HCT116 (cell line): ENCODE measurements around the gene PDRG1. TPM values are rescaled to one million over a fixed set of nuclear protein-coding genes. Genes with fewer than 3 reads are reported as not detected.

ENCODE experiments used
- ATAC-seq: fragments of 200-7000 bp; cut with Tn5 transposase; 2 replicates; pipeline ENCODE4 v1.9.1; 2020; ENCODE audit warnings: mild to moderate bottlenecking, moderate library complexity
- BruUV-seq: library from RNA; stranded (reverse); fragments of 400-500 nt; replicated peaks from 2 replicates; lab custom pipeline; 2021; lab: Mats Ljungman, UMichigan
- CTCF ChIA-PET: fragments of 300-600 bp; sonication (Branson Sonifier 250); formaldehyde crosslinking; loops from one replicate; lab custom pipeline; 2021; ENCODE audit warnings: antibody characterized with exemption; lab: Charles Lee
- POLR2A ChIA-PET: fragments of 300-600, 350-600 bp; sonication (Branson Sonifier 250); formaldehyde crosslinking; loops from one replicate; lab custom pipeline; 2021; ENCODE audit warnings: antibody characterized with exemption; lab: Charles Lee
- RAD21 ChIA-PET, 2 experiments: fragments of 300-600 bp; sonication (Branson Sonifier 250); formaldehyde crosslinking; loops; one replicate each; lab custom pipeline; 2023; ENCODE audit warnings: low total read pairs in 2 of 2; ENCODE audit not compliant: uncharacterized antibody in 2 of 2, unreplicated experiment in 2 of 2, low non-redundant PET in 1 of 2; lab: Charles Lee
- DNase-seq: peaks from one replicate; pipeline ENCODE4 v3.0.0-alpha.2; 2010; ENCODE audit warnings: low read depth, low spot score
- H2AFZ ChIP-seq: fragments of 200-600 bp; shearing (Covaris generic), sonication (generic); 2 replicates; pipeline ENCODE4 v1.6.1; 2017; ENCODE audit warnings: low read depth, mixed run types, mixed read lengths, antibody characterized with exemption, low read length; ENCODE audit not compliant: poor library complexity, severe bottlenecking
- H3K27ac ChIP-seq: 2 replicates; pipeline ENCODE4 v1.5.1; 2012; ENCODE audit warnings: low read depth, low read length
- H3K27me3 ChIP-seq: fragments of 200-600 bp; sonication (generic); 2 replicates; pipeline ENCODE4 v1.6.1; 2016; ENCODE audit warnings: mixed run types, low read length, mixed read lengths; ENCODE audit not compliant: insufficient read depth
- H3K36me3 ChIP-seq, 2 experiments: fragments of 200-500 bp in 1 of 2; fragments of 200-600 bp in 1 of 2; sonication (Bioruptor generic) in 1 of 2; sonication (generic) in 1 of 2; 2 replicates each; pipeline versions ENCODE4 v1.5.1 to v1.6.1; 2014 to 2016; ENCODE audit warnings: low read length in 2 of 2, inconsistent platforms in 1 of 2, mixed read lengths in 1 of 2, mixed run types in 1 of 2; ENCODE audit not compliant: insufficient read depth in 2 of 2, control insufficient read depth in 1 of 2
- H3K4me1 ChIP-seq, 2 experiments: fragments of 200-600 bp in 1 of 2; sonication (generic) in 1 of 2; 2 replicates each; pipeline versions ENCODE4 v1.5.1 to v1.6.1; 2012 to 2017; ENCODE audit warnings: low read length in 2 of 2, inconsistent platforms in 1 of 2, mild to moderate bottlenecking in 1 of 2, mixed read lengths in 1 of 2, mixed run types in 1 of 2, moderate library complexity in 1 of 2; ENCODE audit not compliant: insufficient read depth in 2 of 2, control insufficient read depth in 1 of 2
- H3K4me2 ChIP-seq: fragments of 200-600 bp; sonication (generic); 2 replicates; pipeline ENCODE4 v1.6.1; 2017; ENCODE audit warnings: mixed run types, low read length, mixed read lengths
- H3K4me3 ChIP-seq, 2 experiments: fragments of 200-600 bp in 1 of 2; sonication (generic) in 1 of 2; replicated peaks in 1 of 2; 2 replicates each; pipeline ENCODE4 v1.5.1; 2011 to 2016; ENCODE audit warnings: low read length in 2 of 2, control low read depth in 1 of 2, low read depth in 1 of 2, mild to moderate bottlenecking in 1 of 2, mixed read lengths in 1 of 2, mixed run types in 1 of 2
- H3K79me2 ChIP-seq: fragments of 200-600 bp; sonication (generic); 2 replicates; pipeline ENCODE4 v1.6.1; 2017; ENCODE audit warnings: mild to moderate bottlenecking, mixed run types, low read length, moderate library complexity, mixed read lengths; ENCODE audit not compliant: insufficient read depth
- H3K9ac ChIP-seq: fragments of 200-600 bp; sonication (generic); 2 replicates; pipeline ENCODE4 v1.6.1; 2016; ENCODE audit warnings: low read length, mixed read lengths
- H3K9me2 ChIP-seq: fragments of 200-600 bp; sonication (generic), shearing (Covaris generic); 2 replicates; pipeline ENCODE4 v1.6.1; 2017; ENCODE audit warnings: mixed run types, mild to moderate bottlenecking, moderate library complexity; ENCODE audit not compliant: insufficient read depth
- H3K9me3 ChIP-seq, 2 experiments: fragments of 200-500 bp in 1 of 2; fragments of 200-600 bp in 1 of 2; sonication (Bioruptor generic) in 1 of 2; sonication (generic) in 1 of 2; 2 replicates each; pipeline ENCODE4 v1.6.1; 2014 to 2017; ENCODE audit warnings: low read length in 2 of 2, mixed read lengths in 2 of 2, inconsistent platforms in 1 of 2, low read depth in 1 of 2, mild to moderate bottlenecking in 1 of 2, mixed run types in 1 of 2, moderate library complexity in 1 of 2; ENCODE audit not compliant: control insufficient read depth in 1 of 2, insufficient read depth in 1 of 2
- H4K20me1 ChIP-seq: fragments of 200-600 bp; sonication (generic), shearing (Covaris generic); 2 replicates; pipeline ENCODE4 v1.6.1; 2017; ENCODE audit warnings: mixed run types, mild to moderate bottlenecking, moderate library complexity; ENCODE audit not compliant: insufficient read depth
- CEBPB ChIP-seq: IDR thresholded peaks from 2 replicates; pipeline ENCODE4 v1.6.1; 2012; ENCODE audit warnings: low read depth
- ELF1 ChIP-seq: IDR thresholded peaks from 2 replicates; pipeline ENCODE4 v1.6.1; 2012; ENCODE audit warnings: low read depth, borderline replicate concordance
- EZH2phosphoT487 ChIP-seq: fragments of 200-600 bp; IDR thresholded peaks from 2 replicates; pipeline ENCODE4 v1.6.1; 2018; ENCODE audit warnings: antibody characterized with exemption, borderline replicate concordance
- ZNF274 ChIP-seq: fragments of 200-500 bp; sonication (Bioruptor generic); IDR thresholded peaks from 2 replicates; pipeline ENCODE4 v1.6.1; 2014; ENCODE audit warnings: mild to moderate bottlenecking, low read depth, low read length, inconsistent platforms
- intact Hi-C: fragments of 100-400 bp; cut with micrococcal nuclease; formaldehyde crosslinking; loops from 2 replicates; pipeline ENCODE4 v1.10.0; 2022
- total RNA-seq: library from RNA; stranded (reverse); gene quantifications from one replicate; pipeline ENCODE4 v1.2.1, GENCODE V29; 2021; ENCODE audit not compliant: unreplicated experiment
- TF ChIP-seq, protein P1 (sequence below): IDR thresholded peaks from 2 replicates; pipeline ENCODE4 v1.6.1; 2011; ENCODE audit warnings: mild to moderate bottlenecking, low read length, moderate library complexity; ENCODE audit not compliant: insufficient replicate concordance; ENCODE audit errors: extremely low read depth

The PDRG1 gene
- total RNA-seq, 1 experiment from 2014 or later: 18.7 TPM

GRCh38 chr20:31953556-31954148 lies 1.8 kb upstream of the PDRG1 start:
- H3K4me3 ChIP-seq: no peak overlapping the region
- TF ChIP-seq CEBPB (no peak), EZH2phosphoT487 (no peak), ZNF274 (no peak), ELF1 (no peak)
- TF ChIP-seq, protein P1, sequence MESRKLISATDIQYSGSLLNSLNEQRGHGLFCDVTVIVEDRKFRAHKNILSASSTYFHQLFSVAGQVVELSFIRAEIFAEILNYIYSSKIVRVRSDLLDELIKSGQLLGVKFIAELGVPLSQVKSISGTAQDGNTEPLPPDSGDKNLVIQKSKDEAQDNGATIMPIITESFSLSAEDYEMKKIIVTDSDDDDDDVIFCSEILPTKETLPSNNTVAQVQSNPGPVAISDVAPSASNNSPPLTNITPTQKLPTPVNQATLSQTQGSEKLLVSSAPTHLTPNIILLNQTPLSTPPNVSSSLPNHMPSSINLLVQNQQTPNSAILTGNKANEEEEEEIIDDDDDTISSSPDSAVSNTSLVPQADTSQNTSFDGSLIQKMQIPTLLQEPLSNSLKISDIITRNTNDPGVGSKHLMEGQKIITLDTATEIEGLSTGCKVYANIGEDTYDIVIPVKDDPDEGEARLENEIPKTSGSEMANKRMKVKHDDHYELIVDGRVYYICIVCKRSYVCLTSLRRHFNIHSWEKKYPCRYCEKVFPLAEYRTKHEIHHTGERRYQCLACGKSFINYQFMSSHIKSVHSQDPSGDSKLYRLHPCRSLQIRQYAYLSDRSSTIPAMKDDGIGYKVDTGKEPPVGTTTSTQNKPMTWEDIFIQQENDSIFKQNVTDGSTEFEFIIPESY: no peak
- H3K27me3 ChIP-seq: peaks cover 18% of the 10 kb centered on the region; the same call in 1 of the 2 replicates
- ChIA-PET RAD21 (interaction anchor here in 1 of 2 experiments (1.8 kb wide), 1 partner anchor 64 kb away, joined by 6 read pairs; no protein-coding TSS in a partner anchor), POLR2A (no interaction called here), CTCF (interaction anchor here (2.0 to 4.4 kb wide), 2 partner anchors 33 to 101 kb away, joined by 6 to 44 read pairs; no protein-coding TSS in a partner anchor)
- ATAC-seq (no peak), DNase-seq (no peak)
- no peak overlapping the region for H3K27ac ChIP-seq
- no TSS peak for BruUV-seq
- peaks cover 0 to 13% of the 10 kb centered on the region in 2 experiments; a peak in 2 of 4 replicates for H3K4me1 ChIP-seq
- no peak overlapping the region for H3K9ac ChIP-seq
- intact Hi-C loops: no loop called here
- no peaks in the 10 kb centered on the region; a peak in 1 of 4 replicates for H3K9me3 ChIP-seq
- H2AFZ ChIP-seq: no peak overlapping the region
- H3K9me2 ChIP-seq: no peaks in the 10 kb centered on the region
- peaks cover 31% of the 10 kb centered on the region for H3K79me2 ChIP-seq
- no peaks in the 10 kb centered on the region for H4K20me1 ChIP-seq
- no peak overlapping the region for H3K4me2 ChIP-seq
- H3K36me3 ChIP-seq: peaks cover 16% of the 10 kb centered on the region in 2 experiments; a peak in 3 of 4 replicates
